Activated CD8-positive, alpha-beta T cell treated with anti-CD3 and anti-CD28 coated beads for 36 hours (primary cell): ENCODE measurements around the gene STIM2. TPM values are rescaled to one million over a fixed set of nuclear protein-coding genes. Genes with fewer than 3 reads are reported as not detected.

ENCODE experiments used
- ATAC-seq: fragments of 200-7000 bp; cut with Tn5 transposase; one replicate; pipeline ENCODE4 v1.10.0; 2021; ENCODE audit warnings: mild to moderate bottlenecking, moderate library complexity
- CTCF ChIA-PET: fragments of 350-600 bp; sonication (Branson Sonifier 250); formaldehyde crosslinking; loops from one replicate; lab custom pipeline; 2021; ENCODE audit warnings: antibody characterized with exemption; lab: Charles Lee
- POLR2A ChIA-PET: fragments of 350-600 bp; sonication (Branson Sonifier 250); formaldehyde crosslinking; loops from one replicate; lab custom pipeline; 2021; ENCODE audit warnings: antibody characterized with exemption; lab: Charles Lee
- DNase-seq: peaks from one replicate; pipeline ENCODE4 v3.0.0-alpha.2; 2020
- H3K27ac Mint-ChIP-seq: one replicate; pipeline ENCODE4 v1.8.0; 2021; ENCODE audit warnings: mild to moderate bottlenecking, mixed read lengths
- H3K27me3 Mint-ChIP-seq: one replicate; pipeline ENCODE4 v1.8.0; 2021; ENCODE audit warnings: mixed read lengths
- H3K36me3 Mint-ChIP-seq: one replicate; pipeline ENCODE4 v1.8.0; 2021; ENCODE audit warnings: low read depth, mixed read lengths
- H3K4me1 Mint-ChIP-seq: one replicate; pipeline ENCODE4 v1.8.0; 2021; ENCODE audit warnings: low read depth, mixed read lengths
- H3K4me3 Mint-ChIP-seq: one replicate; pipeline ENCODE4 v1.8.0; 2021; ENCODE audit warnings: mild to moderate bottlenecking, moderate library complexity, mixed read lengths
- H3K9me3 Mint-ChIP-seq: one replicate; pipeline ENCODE4 v1.8.0; 2021; ENCODE audit warnings: mixed read lengths
- CTCF ChIP-seq: fragments of 200-600 bp; IDR thresholded peaks from one replicate; pipeline ENCODE4 v1.8.0; 2022; ENCODE audit warnings: antibody characterized with exemption, mild to moderate bottlenecking
- intact Hi-C: fragments of 100-400 bp; cut with micrococcal nuclease; formaldehyde crosslinking; loops from one replicate; pipeline ENCODE4 v1.10.0; 2022
- total RNA-seq, 2 experiments: library from RNA; stranded (reverse); gene quantifications; one replicate each; pipeline ENCODE4 v1.2.3, GENCODE V29; 2021

Gene STIM2
- total RNA-seq, 2 experiments from 2014 or later, result 44.4 to 46.6 TPM

GRCh38 chr4:27000820-27001219, 140.2 kb downstream of the STIM2 start:
- TF ChIP-seq CTCF, result peak; percentile 48
- no peak overlapping the region for H3K27ac Mint-ChIP-seq
- ChIA-PET CTCF (interaction anchor here (0.6 to 4.3 kb wide), 10 partner anchors 8 to 137 kb away, joined by 3 to 20 read pairs (median 3); no protein-coding TSS in a partner anchor), POLR2A (interaction anchor here (2.3 kb wide), 1 partner anchor 139 kb away, joined by 11 read pairs; the partner anchor contains the start of gene STIM2)
- H3K27me3 Mint-ChIP-seq, result no peaks in the 10 kb centered on the region
- no peak overlapping the region for H3K4me3 Mint-ChIP-seq
- peaks cover 59% of the 10 kb centered on the region for H3K4me1 Mint-ChIP-seq
- H3K9me3 Mint-ChIP-seq, result no peaks in the 10 kb centered on the region
- peak; percentile 40 for ATAC-seq
- intact Hi-C loops, result loop anchor here (5.0 to 10.0 kb wide), 5 partner anchors 44 to 676 kb away; partner anchors contain the start of genes RBPJ, STIM2 and TBC1D19
- DNase-seq, result no peak
- H3K36me3 Mint-ChIP-seq, result peaks cover 18% of the 10 kb centered on the region

GRCh38 chr4:27001398-27002164, 140.9 kb downstream of the STIM2 start:
- Mint-ChIP-seq H3K27me3 (no peaks in the 10 kb centered on the region), H3K4me1 (peaks cover 64% of the 10 kb centered on the region), H3K36me3 (peaks cover 17% of the 10 kb centered on the region), H3K4me3 (no peak overlapping the region), H3K9me3 (no peaks in the 10 kb centered on the region), H3K27ac (no peak overlapping the region)
- ChIA-PET POLR2A (interaction anchor here (0.7 to 1.0 kb wide), 2 partner anchors 140 to 141 kb away, joined by 3 read pairs; partner anchors contain the start of gene STIM2), CTCF (interaction anchor here (0.6 to 7.2 kb wide), 11 partner anchors 9 to 142 kb away, joined by 3 to 52 read pairs (median 3); partner anchors contain the start of gene STIM2)
- intact Hi-C loops, result loop anchor here (5.0 to 10.0 kb wide), 5 partner anchors 44 to 677 kb away; partner anchors contain the start of genes RBPJ, STIM2 and TBC1D19
- DNase-seq (no peak), ATAC-seq (peak; percentile 9)
- no peak for TF ChIP-seq CTCF

DNA sequence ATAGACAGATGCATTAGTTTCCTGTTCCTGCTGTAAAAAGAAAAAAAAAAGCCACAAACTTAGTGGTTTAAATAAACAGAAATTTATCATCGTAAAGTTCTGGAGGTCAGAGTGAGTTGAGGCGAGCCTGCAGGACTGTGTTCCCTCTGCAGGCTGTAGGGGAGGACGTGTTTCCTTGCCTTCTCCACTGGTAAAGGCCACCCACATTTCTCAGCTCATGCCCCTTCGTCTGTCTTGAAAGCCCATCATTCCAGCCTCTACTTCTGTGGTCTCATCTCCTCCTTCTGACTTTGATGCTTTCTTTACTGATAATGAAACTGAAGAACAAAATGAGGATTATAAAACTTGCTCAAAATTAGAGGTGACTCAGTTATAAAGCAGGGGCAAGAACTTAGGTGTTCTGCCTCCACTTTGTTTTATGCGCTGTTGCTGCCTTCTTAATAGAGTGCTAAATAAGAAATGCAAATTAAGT, 143.0 kb downstream of the STIM2 start:
- TF ChIP-seq CTCF, result no peak
- ATAC-seq (peak; percentile 82), DNase-seq (peak; percentile 60)
- intact Hi-C loops, result loop anchor here (5.0 to 10.0 kb wide), 5 partner anchors 46 to 679 kb away; partner anchors contain the start of genes RBPJ, STIM2 and TBC1D19
- H3K27me3 Mint-ChIP-seq, result no peaks in the 10 kb centered on the region
- ChIA-PET POLR2A (interaction anchor here (0.8 to 3.5 kb wide), 5 partner anchors 9 to 149 kb away, joined by 3 to 21 read pairs (median 8); partner anchors contain the start of gene STIM2), CTCF (interaction anchor here (0.7 to 7.2 kb wide), 6 partner anchors 11 to 155 kb away, joined by 3 to 52 read pairs (median 12); partner anchors contain the start of gene STIM2)
- no peaks in the 10 kb centered on the region for H3K9me3 Mint-ChIP-seq
- H3K4me1 Mint-ChIP-seq, result peaks cover 62% of the 10 kb centered on the region
- peaks cover 16% of the 10 kb centered on the region for H3K36me3 Mint-ChIP-seq
- H3K4me3 Mint-ChIP-seq, result peak overlapping the region; percentile 0
- peak overlapping the region; percentile 65 for H3K27ac Mint-ChIP-seq

DNA sequence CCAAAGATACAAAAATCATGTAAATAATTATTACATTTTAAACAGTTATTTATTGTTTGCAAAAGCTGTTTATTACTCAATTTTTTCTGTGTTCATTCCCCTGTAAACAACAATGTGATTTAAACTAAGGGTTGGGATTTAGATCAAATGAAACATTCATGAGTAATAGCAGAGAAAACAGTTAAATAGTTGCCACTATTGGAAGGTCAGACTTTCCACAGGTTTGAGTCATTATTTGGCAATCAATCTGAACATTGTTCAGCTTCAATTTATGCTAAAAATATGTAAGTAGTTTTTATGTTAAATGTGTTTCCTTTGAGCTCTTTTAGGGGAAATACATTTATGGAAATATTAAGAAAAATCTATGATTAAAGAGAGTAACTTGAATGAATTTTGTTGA, 144.9 kb downstream of the STIM2 start:
- no peak overlapping the region for H3K4me3 Mint-ChIP-seq
- no peak for TF ChIP-seq CTCF
- DNase-seq (no peak), ATAC-seq (no peak)
- no peaks in the 10 kb centered on the region for H3K27me3 Mint-ChIP-seq
- intact Hi-C loops, result loop anchor here (10.0 kb wide), 2 partner anchors 421 to 681 kb away; partner anchors contain the start of genes RBPJ and TBC1D19
- no peaks in the 10 kb centered on the region for H3K9me3 Mint-ChIP-seq
- ChIA-PET CTCF (interaction anchor here (0.9 to 7.2 kb wide), 6 partner anchors 106 to 675 kb away, joined by 3 to 52 read pairs (median 4); partner anchors contain the start of genes STIM2 and TBC1D19), POLR2A (interaction anchor here (1.4 to 3.5 kb wide), 2 partner anchors 132 to 144 kb away, joined by 5 to 21 read pairs; partner anchors contain the start of gene STIM2)
- peaks cover 21% of the 10 kb centered on the region for H3K36me3 Mint-ChIP-seq
- H3K4me1 Mint-ChIP-seq, result peaks cover 62% of the 10 kb centered on the region
- no peak overlapping the region for H3K27ac Mint-ChIP-seq
